Naive thymus-derived CD8-positive, alpha-beta T cell (primary cell): ENCODE results near the gene DRC3. TPM values are rescaled to one million over a fixed set of nuclear protein-coding genes. Genes with fewer than 3 reads are reported as not detected.

ENCODE experiments used
- ATAC-seq, 2 donors: fragments of 150-1000 bp; cut with Tn5 transposase in 1 of 2; sonication (Bioruptor Pico), chemical (Tn5 transposase) in 1 of 2; 1 replicate in 1 of 2; 2 replicates in 1 of 2; pipeline ENCODE4 v1.10.0; 2021; ENCODE audit warnings: mild to moderate bottlenecking in 2 of 2, moderate library complexity in 2 of 2
- POLR2A ChIA-PET: fragments of 350-600 bp; sonication (Branson Sonifier 250); formaldehyde crosslinking; loops from one replicate; lab custom pipeline; 2021; ENCODE audit warnings: antibody characterized with exemption; lab: Charles Lee
- DNase-seq, 10 donors: peaks; one replicate each; pipeline versions ENCODE4 v3.0.0 to v3.0.0-alpha.2; 2020 to 2022
- H3K27ac Mint-ChIP-seq, 10 donors: one replicate each; pipeline ENCODE4 v1.8.0; 2020 to 2022; ENCODE audit warnings: mild to moderate bottlenecking in 10 of 10, mixed read lengths in 10 of 10, moderate library complexity in 4 of 10, inconsistent platforms in 1 of 10
- H3K27me3 Mint-ChIP-seq, 5 donors: one replicate each; pipeline ENCODE4 v1.8.0; 2021 to 2022; ENCODE audit warnings: mixed read lengths in 5 of 5
- H3K36me3 Mint-ChIP-seq, 3 donors: one replicate each; pipeline ENCODE4 v1.8.0; 2020 to 2022; ENCODE audit warnings: mixed read lengths in 3 of 3, mild to moderate bottlenecking in 2 of 3, inconsistent platforms in 1 of 3
- H3K4me1 Mint-ChIP-seq, 4 donors: one replicate each; pipeline ENCODE4 v1.8.0; 2021 to 2022; ENCODE audit warnings: mixed read lengths in 4 of 4
- H3K4me3 Mint-ChIP-seq, 10 donors: one replicate each; pipeline ENCODE4 v1.8.0; 2020 to 2022; ENCODE audit warnings: mild to moderate bottlenecking in 10 of 10, mixed read lengths in 10 of 10, moderate library complexity in 6 of 10, inconsistent platforms in 1 of 10
- H3K9me3 Mint-ChIP-seq, 9 donors: one replicate each; pipeline ENCODE4 v1.8.0; 2020 to 2022; ENCODE audit warnings: mixed read lengths in 9 of 9, mild to moderate bottlenecking in 3 of 9, inconsistent platforms in 1 of 9, moderate library complexity in 1 of 9
- polyA plus RNA-seq, 3 donors: library from polyadenylated mRNA; unstranded; fragments of 300-500 nt; fragmentation: Illumina TruSeq; gene quantifications; one replicate each; pipeline ENCODE4 v1.2.3, GENCODE V29; 2021
- total RNA-seq, 8 experiments: library from RNA in 2 of 8; stranded (reverse) in 2 of 8; gene quantifications; one replicate each; pipeline ENCODE4 v1.2.3 and lab custom pipeline; 2021 to 2026

The DRC3 gene
- total and polyA plus RNA-seq, 5 experiments from 2014 or later: 0.31 to 1.7 (median 0.99) TPM; not detected in 1

GRCh38 chr17:18037486-18037885 lies 64.8 kb downstream of the DRC3 start:
- POLR2A ChIA-PET: interaction anchor here (0.8 to 2.0 kb wide), 3 partner anchors 65 to 252 kb away, joined by 3 to 10 read pairs (median 4); partner anchors contain the start of genes ALKBH5, DRC3 and TOM1L2
- Mint-ChIP-seq H3K9me3 (no peaks in the 10 kb centered on the region), H3K36me3 (no peaks in the 10 kb centered on the region), H3K4me3 (peak overlapping the region; percentile 40 to 100 (median 98)), H3K27me3 (no peaks in the 10 kb centered on the region), H3K27ac (peak overlapping the region in 6 of 10 donors; percentile 17 to 96 (median 62)), H3K4me1 (peaks cover 37 to 67% (median 63%) of the 10 kb centered on the region in 4 donors)
- ATAC-seq (no peak), DNase-seq (no peak)

- POLR2A ChIA-PET: interaction anchor here (0.6 to 2.0 kb wide), 5 partner anchors 48 to 253 kb away, joined by 3 to 10 read pairs (median 4); partner anchors contain the start of genes ALKBH5, DRC3 and TOM1L2
- ATAC-seq: no peak
- H3K9me3 Mint-ChIP-seq: no peaks in the 10 kb centered on the region
- peaks cover 37 to 66% (median 61%) of the 10 kb centered on the region in 4 donors for H3K4me1 Mint-ChIP-seq
- no peaks in the 10 kb centered on the region for H3K27me3 Mint-ChIP-seq
- peak overlapping the region; percentile 93 to 99 (median 96) for H3K27ac Mint-ChIP-seq
- H3K36me3 Mint-ChIP-seq: no peaks in the 10 kb centered on the region
- peak overlapping the region; percentile 85 to 100 (median 98) for H3K4me3 Mint-ChIP-seq
- DNase-seq: no peak
Observed at GRCh38 chr17:18038149-18038850, 65.6 kb downstream of the DRC3 start.

GRCh38 chr17:18038861-18039534 lies 66.3 kb downstream of the DRC3 start, which contains the start of the genes ATPAF2 and GID4:
TSS of gene ATPAF2 (minus strand) at chr17:18039168. CDS start at chr17:18039013, 155 bp downstream.
TSS of gene GID4 (plus strand) at chr17:18039408. CDS start at chr17:18039465, 57 bp downstream.
- no peaks in the 10 kb centered on the region for H3K9me3 Mint-ChIP-seq
- DNase-seq (peak; percentile 97 to 100 (median 100)), ATAC-seq (peak; percentile 89 to 92)
- POLR2A ChIA-PET: interaction anchor here (0.6 to 2.0 kb wide), 4 partner anchors 48 to 230 kb away, joined by 3 to 10 read pairs (median 4); partner anchors contain the start of genes ALKBH5, DRC3 and TOM1L2
- no peaks in the 10 kb centered on the region for H3K27me3 Mint-ChIP-seq
- H3K27ac Mint-ChIP-seq: peak within 1 kb of the TSS; percentile 93 to 99 (median 96)
- H3K4me3 Mint-ChIP-seq: peak within 1 kb of the TSS; percentile 85 to 100 (median 98)
- no peaks in the 10 kb centered on the region for H3K36me3 Mint-ChIP-seq
- peaks cover 33 to 61% (median 56%) of the 10 kb centered on the region in 4 donors for H3K4me1 Mint-ChIP-seq

GRCh38 chr17:18039535-18040260 lies 67.0 kb downstream of the DRC3 start:
- H3K9me3 Mint-ChIP-seq: no peaks in the 10 kb centered on the region
- peaks cover 0 to 3% (median 0%) of the 10 kb centered on the region in 3 donors for H3K36me3 Mint-ChIP-seq
- H3K27ac Mint-ChIP-seq: peak overlapping the region; percentile 82 to 99 (median 96)
- H3K4me3 Mint-ChIP-seq: peak overlapping the region; percentile 85 to 100 (median 98)
- POLR2A ChIA-PET: interaction anchor here (0.6 to 2.0 kb wide), 2 partner anchors 11 to 67 kb away, joined by 3 to 10 read pairs; partner anchors contain the start of genes DRC3 and TOM1L2
- peaks cover 35 to 61% (median 56%) of the 10 kb centered on the region in 4 donors for H3K4me1 Mint-ChIP-seq
- peak in 3 of 10 donors; percentile 7 to 74 (median 65) for DNase-seq
- peak; percentile 43 to 57 for ATAC-seq
- no peaks in the 10 kb centered on the region for H3K27me3 Mint-ChIP-seq

- Mint-ChIP-seq H3K4me1 (peaks cover 36 to 61% (median 56%) of the 10 kb centered on the region in 4 donors), H3K27ac (peak overlapping the region; percentile 82 to 93 (median 89)), H3K9me3 (no peaks in the 10 kb centered on the region), H3K4me3 (peak overlapping the region; percentile 85 to 94 (median 90)), H3K36me3 (peaks cover 0 to 6% (median 0%) of the 10 kb centered on the region in 3 donors), H3K27me3 (no peaks in the 10 kb centered on the region)
- ATAC-seq (no peak), DNase-seq (peak in 1 of 10 donors; percentile 6)
- POLR2A ChIA-PET: interaction anchor here (0.6 kb wide), 1 partner anchor 11 kb away, joined by 3 read pairs; no protein-coding TSS in a partner anchor
Observed at GRCh38 chr17:18040261-18040858, 67.7 kb downstream of the DRC3 start.

GRCh38 chr17:18041776-18042175 lies 69.1 kb downstream of the DRC3 start:
- ATAC-seq (no peak), DNase-seq (no peak)
- peak overlapping the region in 6 of 10 donors; percentile 5 to 93 (median 42) for H3K27ac Mint-ChIP-seq
- H3K4me1 Mint-ChIP-seq: peaks cover 34 to 54% (median 50%) of the 10 kb centered on the region in 4 donors
- H3K36me3 Mint-ChIP-seq: peaks cover 0 to 17% (median 0%) of the 10 kb centered on the region in 3 donors
- H3K4me3 Mint-ChIP-seq: peak overlapping the region; percentile 15 to 94 (median 88)
- H3K9me3 Mint-ChIP-seq: no peaks in the 10 kb centered on the region
- no peaks in the 10 kb centered on the region for H3K27me3 Mint-ChIP-seq
- POLR2A ChIA-PET: interaction anchor here (0.6 kb wide), 1 partner anchor 114 kb away, joined by 3 read pairs; no protein-coding TSS in a partner anchor

- no peaks in the 10 kb centered on the region for H3K27me3 Mint-ChIP-seq
- no peak for DNase-seq
- H3K4me1 Mint-ChIP-seq: peaks cover 26 to 44% (median 40%) of the 10 kb centered on the region in 4 donors
- peak overlapping the region in 1 of 10 donors; percentile 67 for H3K27ac Mint-ChIP-seq
- no peak for ATAC-seq
- POLR2A ChIA-PET: no interaction called here
- no peak overlapping the region for H3K4me3 Mint-ChIP-seq
- H3K36me3 Mint-ChIP-seq: peaks cover 0 to 26% (median 7%) of the 10 kb centered on the region in 3 donors
- H3K9me3 Mint-ChIP-seq: no peaks in the 10 kb centered on the region
Observed at GRCh38 chr17:18042983-18043382, 70.3 kb downstream of the DRC3 start.

GRCh38 chr17:18043491-18043890 lies 70.8 kb downstream of the DRC3 start:
- DNase-seq (peak in 2 of 10 donors; percentile 7 to 16), ATAC-seq (no peak)
- H3K4me1 Mint-ChIP-seq: peaks cover 23 to 38% (median 35%) of the 10 kb centered on the region in 4 donors
- no peak overlapping the region for H3K4me3 Mint-ChIP-seq
- H3K9me3 Mint-ChIP-seq: no peaks in the 10 kb centered on the region
- H3K36me3 Mint-ChIP-seq: peaks cover 0 to 30% (median 7%) of the 10 kb centered on the region in 3 donors
- POLR2A ChIA-PET: no interaction called here
- H3K27me3 Mint-ChIP-seq: no peaks in the 10 kb centered on the region
- no peak overlapping the region for H3K27ac Mint-ChIP-seq

- Mint-ChIP-seq H3K27ac (no peak overlapping the region), H3K36me3 (peaks cover 0 to 33% (median 7%) of the 10 kb centered on the region in 3 donors), H3K4me1 (peaks cover 18 to 33% (median 31%) of the 10 kb centered on the region in 4 donors), H3K4me3 (no peak overlapping the region), H3K9me3 (no peaks in the 10 kb centered on the region), H3K27me3 (no peaks in the 10 kb centered on the region)
- no peak for ATAC-seq
- POLR2A ChIA-PET: no interaction called here
- no peak for DNase-seq
Observed at GRCh38 chr17:18044609-18045008, 71.9 kb downstream of the DRC3 start.

GRCh38 chr17:18045691-18046350 lies 73.2 kb downstream of the DRC3 start:
- Mint-ChIP-seq H3K27ac (no peak overlapping the region), H3K4me3 (no peak overlapping the region), H3K4me1 (peaks cover 14 to 23% (median 22%) of the 10 kb centered on the region in 4 donors), H3K9me3 (no peaks in the 10 kb centered on the region), H3K27me3 (no peaks in the 10 kb centered on the region), H3K36me3 (peaks cover 0 to 39% (median 7%) of the 10 kb centered on the region in 3 donors)
- ATAC-seq (no peak), DNase-seq (no peak)
- POLR2A ChIA-PET: interaction anchor here (0.7 kb wide), 3 partner anchors 137 to 743 kb away, joined by 3 to 4 read pairs (median 4); no protein-coding TSS in a partner anchor

GRCh38 chr17:18055597-18055996 lies 82.9 kb downstream of the DRC3 start:
- H3K4me3 Mint-ChIP-seq: no peak overlapping the region
- ATAC-seq (no peak), DNase-seq (no peak)
- H3K36me3 Mint-ChIP-seq: peaks cover 0 to 78% (median 9%) of the 10 kb centered on the region in 3 donors
- H3K27me3 Mint-ChIP-seq: no peaks in the 10 kb centered on the region
- H3K4me1 Mint-ChIP-seq: peaks cover 0 to 1% (median 0%) of the 10 kb centered on the region in 4 donors
- H3K9me3 Mint-ChIP-seq: no peaks in the 10 kb centered on the region
- H3K27ac Mint-ChIP-seq: no peak overlapping the region
- POLR2A ChIA-PET: no interaction called here
